MM.1S (cell line): ENCODE measurements around the gene PHACTR1.

Experiments used
- EZH2 ChIP-seq: fragments of 300-600 bp; sonication (generic); optimal IDR thresholded peaks from 2 replicates; pipeline ENCODE3; 2017; ENCODE audit warnings: low read depth, mild to moderate bottlenecking, antibody characterized with exemption, low read length, mixed read lengths
- EZH2phosphoT487 ChIP-seq: fragments of 300-600 bp; sonication (generic); IDR thresholded peaks from 2 replicates; pipeline ENCODE4 v1.6.1; 2018; ENCODE audit warnings: antibody characterized with exemption, low read length
- TF ChIP-seq, protein P1 (sequence below): fragments of 300-600 bp; sonication (generic); IDR thresholded peaks from 2 replicates; pipeline ENCODE4 v1.5.1; 2016; ENCODE audit warnings: antibody characterized with exemption, low read length, mixed read lengths

DNA sequence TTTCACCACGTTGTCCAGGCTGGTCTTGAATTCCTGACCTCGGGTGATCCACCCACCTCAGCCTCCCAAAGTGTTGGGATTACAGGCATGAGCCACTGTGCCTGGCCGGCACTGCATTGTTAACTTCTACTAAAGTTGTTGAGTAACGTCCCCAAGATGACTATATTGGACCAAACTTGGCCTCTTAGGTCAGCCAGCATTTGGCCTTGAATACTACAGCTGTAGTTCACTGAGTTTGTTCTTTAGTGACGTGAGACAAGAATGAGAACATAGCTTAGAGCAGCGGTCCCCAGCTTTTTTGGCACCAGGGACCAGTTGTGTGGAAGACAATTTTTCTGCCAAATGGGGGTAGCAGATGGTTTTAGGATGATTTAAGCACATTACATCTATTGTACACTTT, 374.6 kb downstream of the PHACTR1 start:
- TF ChIP-seq, protein P1, sequence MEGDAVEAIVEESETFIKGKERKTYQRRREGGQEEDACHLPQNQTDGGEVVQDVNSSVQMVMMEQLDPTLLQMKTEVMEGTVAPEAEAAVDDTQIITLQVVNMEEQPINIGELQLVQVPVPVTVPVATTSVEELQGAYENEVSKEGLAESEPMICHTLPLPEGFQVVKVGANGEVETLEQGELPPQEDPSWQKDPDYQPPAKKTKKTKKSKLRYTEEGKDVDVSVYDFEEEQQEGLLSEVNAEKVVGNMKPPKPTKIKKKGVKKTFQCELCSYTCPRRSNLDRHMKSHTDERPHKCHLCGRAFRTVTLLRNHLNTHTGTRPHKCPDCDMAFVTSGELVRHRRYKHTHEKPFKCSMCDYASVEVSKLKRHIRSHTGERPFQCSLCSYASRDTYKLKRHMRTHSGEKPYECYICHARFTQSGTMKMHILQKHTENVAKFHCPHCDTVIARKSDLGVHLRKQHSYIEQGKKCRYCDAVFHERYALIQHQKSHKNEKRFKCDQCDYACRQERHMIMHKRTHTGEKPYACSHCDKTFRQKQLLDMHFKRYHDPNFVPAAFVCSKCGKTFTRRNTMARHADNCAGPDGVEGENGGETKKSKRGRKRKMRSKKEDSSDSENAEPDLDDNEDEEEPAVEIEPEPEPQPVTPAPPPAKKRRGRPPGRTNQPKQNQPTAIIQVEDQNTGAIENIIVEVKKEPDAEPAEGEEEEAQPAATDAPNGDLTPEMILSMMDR = no peak
- no peak for TF ChIP-seq EZH2
- TF ChIP-seq EZH2phosphoT487 = no peak
